ENCODE data around the gene SEPTIN3. TPM values are rescaled to one million over a fixed set of nuclear protein-coding genes. Genes with fewer than 3 reads are reported as not detected.

The SEPTIN3 gene
- total and polyA plus RNA-seq, 9 of the 15 experiments (the other 6 are each of a cell fraction or from before 2014, with no cell fraction given), result 0.06 TPM; not detected in 8

DNA sequence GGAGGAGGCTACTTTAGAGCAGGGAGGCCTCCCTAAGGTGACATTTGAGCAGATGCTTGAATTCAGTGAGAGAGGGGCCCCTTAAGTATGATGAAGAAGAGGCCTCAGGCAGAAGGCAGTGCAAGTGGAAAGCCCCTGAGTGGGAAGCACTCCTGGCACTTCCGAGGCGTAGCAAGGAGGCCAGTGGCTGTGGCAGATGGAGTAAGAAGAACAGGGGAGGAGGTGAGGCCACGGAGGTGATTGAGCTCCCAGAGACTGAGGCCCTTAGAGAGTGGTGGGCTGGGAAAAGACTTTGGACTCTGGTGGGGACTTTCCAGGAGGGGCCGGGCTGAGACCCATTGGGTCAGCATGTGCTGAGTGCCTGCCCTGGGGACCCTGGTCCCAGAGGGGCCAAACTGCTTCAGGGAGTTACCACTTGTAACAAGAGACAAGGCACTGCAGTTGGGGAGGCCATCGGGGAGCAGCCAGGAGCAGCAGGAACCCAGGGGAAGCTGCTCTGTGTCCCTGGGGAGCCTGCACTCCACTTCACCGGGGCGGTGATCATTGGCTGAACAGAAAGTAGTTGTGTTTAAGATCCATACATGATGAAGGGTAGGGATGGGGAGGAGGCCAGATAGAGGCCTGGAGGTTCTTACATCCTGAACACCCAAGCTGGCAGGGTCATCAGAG is 19.8 kb upstream of the SEPTIN3 start:
- H2AFZ ChIP-seq (ENCODE audit: low read depth, low read length), result no peak overlapping the region
- H3K4me3 ChIP-seq, result no peak overlapping the region
- FAIRE-seq, result no peak
- TF ChIP-seq PML (IDR thresholded peaks at IDR 0.05; ENCODE audit: low read length) (no peak), KHSRP (IDR thresholded peaks at IDR 0.05) (no peak), KLF6 (CRISPR knock-in tag; IDR thresholded peaks at IDR 0.05; ENCODE audit: borderline replicate concordance) (no peak), ZNF57 (CRISPR knock-in tag; IDR thresholded peaks at IDR 0.05) (no peak), BRCA1 (IDR thresholded peaks at IDR 0.05) (no peak), BRCA1 (CRISPR knock-in tag; IDR thresholded peaks at IDR 0.05) (no peak), SREBF1 (IDR thresholded peaks at IDR 0.05; ENCODE audit: borderline replicate concordance, low read depth, low read length) (no peak), YY1 (IDR thresholded peaks at IDR 0.05; ENCODE audit: borderline replicate concordance in 1 of 3, control insufficient read depth in 1 of 3, extremely low read depth in 1 of 3, insufficient read depth in 3 of 3, insufficient read length in 1 of 3, insufficient replicate concordance in 2 of 3, low read depth in 1 of 3, low read length in 2 of 3) (no peak)
- TF ChIP-seq, protein P1, sequence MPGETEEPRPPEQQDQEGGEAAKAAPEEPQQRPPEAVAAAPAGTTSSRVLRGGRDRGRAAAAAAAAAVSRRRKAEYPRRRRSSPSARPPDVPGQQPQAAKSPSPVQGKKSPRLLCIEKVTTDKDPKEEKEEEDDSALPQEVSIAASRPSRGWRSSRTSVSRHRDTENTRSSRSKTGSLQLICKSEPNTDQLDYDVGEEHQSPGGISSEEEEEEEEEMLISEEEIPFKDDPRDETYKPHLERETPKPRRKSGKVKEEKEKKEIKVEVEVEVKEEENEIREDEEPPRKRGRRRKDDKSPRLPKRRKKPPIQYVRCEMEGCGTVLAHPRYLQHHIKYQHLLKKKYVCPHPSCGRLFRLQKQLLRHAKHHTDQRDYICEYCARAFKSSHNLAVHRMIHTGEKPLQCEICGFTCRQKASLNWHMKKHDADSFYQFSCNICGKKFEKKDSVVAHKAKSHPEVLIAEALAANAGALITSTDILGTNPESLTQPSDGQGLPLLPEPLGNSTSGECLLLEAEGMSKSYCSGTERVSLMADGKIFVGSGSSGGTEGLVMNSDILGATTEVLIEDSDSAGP (CRISPR knock-in tag; IDR thresholded peaks at IDR 0.05), result no peak
- TF ChIP-seq, protein P2, sequence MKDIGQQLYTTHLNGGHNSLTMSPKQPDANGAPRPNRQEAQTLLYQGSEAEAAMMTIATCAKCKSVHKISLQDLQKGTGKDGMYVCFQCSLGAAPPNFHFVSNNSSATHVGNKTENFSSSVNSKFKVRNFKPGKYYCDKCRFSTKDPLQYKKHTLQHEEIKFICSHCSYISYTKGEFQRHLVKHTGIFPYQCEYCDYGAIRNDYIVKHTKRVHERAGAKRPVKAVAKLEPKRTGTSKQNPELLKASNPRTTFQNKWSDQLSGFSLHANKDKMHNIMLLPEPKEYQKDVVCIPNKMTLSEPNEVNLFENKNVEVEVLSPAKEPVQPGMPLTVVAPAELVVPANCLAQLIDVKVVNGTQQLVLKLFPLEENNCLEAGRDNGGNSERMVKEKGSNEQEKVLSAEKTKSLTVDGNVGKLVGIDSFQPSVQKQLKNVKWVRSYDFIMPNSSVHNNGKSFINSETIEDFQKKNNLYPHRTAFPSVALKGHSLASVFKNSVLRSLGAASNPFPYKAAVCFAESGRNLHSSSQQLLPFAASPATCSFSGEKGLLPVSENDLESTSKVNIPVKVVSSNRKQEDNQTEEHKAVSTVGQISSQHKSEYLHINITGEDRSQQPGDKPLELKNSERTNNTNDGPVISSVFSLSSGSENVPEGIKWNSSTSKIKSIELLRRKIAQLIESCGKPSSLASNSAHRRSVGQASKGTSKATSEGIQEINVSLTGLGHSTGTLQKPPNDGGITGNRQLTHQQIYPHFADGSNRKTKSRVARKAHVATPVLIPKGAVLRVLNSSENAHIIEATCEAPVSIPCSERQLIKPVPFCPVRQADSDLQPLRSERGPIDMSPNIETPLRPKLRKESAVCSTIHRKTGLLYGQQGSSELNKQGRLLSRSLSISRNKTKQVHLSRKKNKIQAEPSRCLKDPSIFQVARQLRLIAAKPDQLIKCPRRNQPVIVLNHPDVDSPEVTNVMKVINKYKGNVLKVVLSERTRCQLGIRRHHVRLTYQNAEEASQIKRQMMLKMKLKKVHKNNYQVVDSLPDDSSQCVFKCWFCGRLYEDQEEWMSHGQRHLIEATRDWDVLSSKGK (CRISPR knock-in tag; IDR thresholded peaks at IDR 0.05), result no peak
- TF ChIP-seq, protein P3, sequence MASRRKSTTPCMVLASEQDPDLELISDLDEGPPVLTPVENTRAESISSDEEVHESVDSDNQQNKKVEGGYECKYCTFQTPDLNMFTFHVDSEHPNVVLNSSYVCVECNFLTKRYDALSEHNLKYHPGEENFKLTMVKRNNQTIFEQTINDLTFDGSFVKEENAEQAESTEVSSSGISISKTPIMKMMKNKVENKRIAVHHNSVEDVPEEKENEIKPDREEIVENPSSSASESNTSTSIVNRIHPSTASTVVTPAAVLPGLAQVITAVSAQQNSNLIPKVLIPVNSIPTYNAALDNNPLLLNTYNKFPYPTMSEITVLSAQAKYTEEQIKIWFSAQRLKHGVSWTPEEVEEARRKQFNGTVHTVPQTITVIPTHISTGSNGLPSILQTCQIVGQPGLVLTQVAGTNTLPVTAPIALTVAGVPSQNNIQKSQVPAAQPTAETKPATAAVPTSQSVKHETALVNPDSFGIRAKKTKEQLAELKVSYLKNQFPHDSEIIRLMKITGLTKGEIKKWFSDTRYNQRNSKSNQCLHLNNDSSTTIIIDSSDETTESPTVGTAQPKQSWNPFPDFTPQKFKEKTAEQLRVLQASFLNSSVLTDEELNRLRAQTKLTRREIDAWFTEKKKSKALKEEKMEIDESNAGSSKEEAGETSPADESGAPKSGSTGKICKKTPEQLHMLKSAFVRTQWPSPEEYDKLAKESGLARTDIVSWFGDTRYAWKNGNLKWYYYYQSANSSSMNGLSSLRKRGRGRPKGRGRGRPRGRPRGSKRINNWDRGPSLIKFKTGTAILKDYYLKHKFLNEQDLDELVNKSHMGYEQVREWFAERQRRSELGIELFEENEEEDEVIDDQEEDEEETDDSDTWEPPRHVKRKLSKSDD (conservative IDR thresholded peaks at IDR 0.05; ENCODE audit: low read length), result no peak

More for the DNA sequence above, 19.8 kb upstream of the SEPTIN3 start:
- Histone ChIP-seq H4K20me1 (replicated peaks; ENCODE audit: control insufficient read depth, insufficient read depth, low read length) (no peaks in the 10 kb centered on the region), H3K9me3 (replicated peaks; ENCODE audit: control insufficient read depth, insufficient read depth, low read depth, low read length) (no peaks in the 10 kb centered on the region), H3K4me2 (ENCODE audit: insufficient read depth, low read length) (no peak overlapping the region), H3K9ac (ENCODE audit: insufficient read depth in 1 of 2, low read depth in 2 of 2, low read length in 2 of 2) (peak overlapping the region in 1 of 2 experiments; percentile 3; a peak in 1 of 4 replicates), H3K27ac (ENCODE audit: extremely low read depth, low read depth, low read length) (no peak overlapping the region), H3K9me1 (ENCODE audit: control insufficient read depth, insufficient read depth, low read length) (no peaks in the 10 kb centered on the region), H3K27me3 (ENCODE audit: control insufficient read depth in 2 of 2, insufficient read depth in 2 of 2, low read length in 2 of 2) (no peaks in the 10 kb centered on the region), H3K79me2 (ENCODE audit: control insufficient read depth, insufficient read depth, low read length) (peaks cover 26% of the 10 kb centered on the region), H3K36me3 (ENCODE audit: control insufficient read depth, insufficient read depth, low read length) (peaks cover 11% of the 10 kb centered on the region; the same call in 2 of the 3 replicates), H3K4me1 (replicated peaks in 1 of 2; ENCODE audit: control insufficient read depth in 2 of 2, insufficient read depth in 2 of 2, low read length in 2 of 2) (peaks cover 8 to 25% of the 10 kb centered on the region in 2 experiments; a peak in 4 of 5 replicates)
- ChIA-PET CTCF (ENCODE audit: low intra/inter-chr PET ratio) (no interaction called here), POLR2A (interaction anchor here (0.6 kb wide), 1 partner anchor 308 kb away, joined by 3 read pairs; no protein-coding TSS in a partner anchor)
- no peak for DNase-seq (ENCODE audit: extremely low read depth in 1 of 4, low spot score in 3 of 4)
- BruUV-seq (replicated peaks), result no TSS peak
- 78% methylated on average over 5 of the region's 7 CpGs for WGBS (ENCODE audit: insufficient coverage, low coverage, missing lambda C conversion rate)
- intact Hi-C loops (cut with micrococcal nuclease), result no loop called here
- ATAC-seq, result no peak
- in situ Hi-C loops (cut with MboI), result no loop called here
